Activated T-cell treated with anti-CD3 and anti-CD28 coated beads for 1 hour (primary cell): ENCODE data around the gene PRKCSH.
"Not testable (repeated sequence)": the region's sequence is repeated elsewhere in the genome, so short reads cannot be mapped to it uniquely, and the experiment has no call there.

Experiments used
- DNase-seq: peaks from one replicate; pipeline ENCODE4 v3.0.0-alpha.2; 2020; ENCODE audit warnings: low read depth

Gene PRKCSH

DNA sequence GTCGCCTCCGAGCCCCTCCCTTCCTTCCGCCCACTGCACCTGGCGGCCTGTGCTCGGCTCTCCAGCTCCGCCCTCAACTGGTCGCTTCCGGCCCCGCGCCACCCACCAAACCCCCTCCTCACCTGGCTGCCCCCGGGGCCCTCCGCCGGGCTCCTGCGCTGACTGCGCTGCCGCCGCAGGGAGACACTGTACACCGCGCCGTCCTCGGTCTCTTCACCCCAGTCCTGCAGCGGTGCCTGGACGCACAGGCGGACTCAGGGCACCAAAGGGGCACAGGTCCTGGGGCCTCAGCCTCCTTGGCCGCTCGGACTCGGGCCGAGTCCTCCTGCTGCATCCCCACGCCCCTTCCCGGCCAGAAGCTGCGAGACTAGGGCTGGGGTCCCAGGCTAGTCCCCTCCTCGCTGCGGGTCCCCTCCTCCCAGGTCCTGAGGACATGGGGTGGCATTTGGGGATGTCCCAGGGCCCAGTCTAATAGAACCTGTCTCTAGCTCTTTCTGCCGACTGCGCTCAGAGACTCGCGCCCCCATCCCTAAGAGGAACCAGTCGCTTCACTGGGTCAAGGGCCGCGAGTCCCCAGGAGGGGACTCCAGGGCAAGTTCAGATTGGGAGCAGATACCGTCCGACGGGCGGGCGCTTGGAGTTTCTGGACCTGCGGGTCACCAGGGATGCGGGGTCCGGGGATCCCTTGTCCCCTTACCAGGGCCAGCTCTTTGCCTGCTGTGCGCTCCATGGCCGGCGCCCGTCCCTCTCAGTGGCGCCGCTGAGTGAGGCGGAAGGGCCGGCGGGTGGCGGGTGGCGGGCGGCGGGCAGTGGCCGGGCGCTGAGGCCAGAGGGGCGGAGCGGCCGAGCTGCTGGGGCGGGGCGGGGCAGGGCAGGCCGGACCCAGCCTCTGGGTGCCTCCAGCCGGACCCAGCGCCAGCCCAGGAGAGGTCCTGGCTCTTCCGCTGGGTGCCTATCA is 16.6 kb upstream of the PRKCSH start, which contains the start of gene RGL3:
Gene RGL3, minus strand, starts transcription at position 766 of the 958 bp plus-strand sequence. Its CDS starts 36 bp downstream, at position 730.
- DNase-seq, result no peak

DNA sequence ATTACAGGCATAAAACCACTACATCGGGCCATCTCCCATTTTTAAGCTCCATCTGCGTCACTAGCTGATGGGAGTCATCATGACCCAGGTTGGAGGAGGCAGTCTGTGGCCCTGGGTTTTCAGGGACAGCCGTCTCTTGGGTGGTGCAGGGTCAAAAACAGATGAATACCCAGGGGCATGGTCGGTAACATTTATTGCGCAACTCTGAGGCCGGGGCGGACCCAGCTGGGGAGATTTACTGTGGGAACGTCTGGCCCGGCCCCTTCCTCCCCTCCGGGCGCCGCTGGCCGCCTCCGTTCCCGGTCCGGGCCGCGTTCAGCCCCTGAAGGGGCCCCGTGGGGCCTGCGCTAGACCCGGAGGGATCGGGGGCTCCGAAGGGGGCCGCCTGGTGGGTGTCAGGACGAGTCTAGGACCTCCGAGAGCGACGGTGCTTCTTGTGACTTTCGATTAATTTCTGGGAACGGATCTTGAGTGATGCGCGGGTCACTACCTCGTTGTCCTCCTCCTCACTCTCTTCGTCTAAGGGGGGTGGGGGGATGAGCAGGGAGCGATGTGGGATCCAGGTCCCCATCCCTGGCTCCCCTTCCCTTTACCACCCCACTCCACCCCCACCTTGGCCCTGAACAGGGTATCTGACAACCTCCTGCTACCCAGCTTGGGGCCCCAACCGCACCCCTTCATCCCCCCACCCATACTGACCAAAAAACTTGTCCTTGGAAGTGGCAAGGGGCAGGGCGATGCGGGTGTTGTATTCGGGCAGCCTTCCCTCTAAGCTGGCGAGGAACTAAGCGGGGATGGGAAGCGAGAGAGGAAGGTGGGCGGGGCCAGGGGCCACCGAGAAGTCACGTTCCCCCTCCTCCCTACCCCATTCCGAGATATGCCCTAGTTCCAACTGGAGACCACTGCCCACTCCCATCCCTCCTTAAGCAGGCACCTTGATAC is 14.7 kb upstream of the PRKCSH start:
- no peak for DNase-seq

DNA sequence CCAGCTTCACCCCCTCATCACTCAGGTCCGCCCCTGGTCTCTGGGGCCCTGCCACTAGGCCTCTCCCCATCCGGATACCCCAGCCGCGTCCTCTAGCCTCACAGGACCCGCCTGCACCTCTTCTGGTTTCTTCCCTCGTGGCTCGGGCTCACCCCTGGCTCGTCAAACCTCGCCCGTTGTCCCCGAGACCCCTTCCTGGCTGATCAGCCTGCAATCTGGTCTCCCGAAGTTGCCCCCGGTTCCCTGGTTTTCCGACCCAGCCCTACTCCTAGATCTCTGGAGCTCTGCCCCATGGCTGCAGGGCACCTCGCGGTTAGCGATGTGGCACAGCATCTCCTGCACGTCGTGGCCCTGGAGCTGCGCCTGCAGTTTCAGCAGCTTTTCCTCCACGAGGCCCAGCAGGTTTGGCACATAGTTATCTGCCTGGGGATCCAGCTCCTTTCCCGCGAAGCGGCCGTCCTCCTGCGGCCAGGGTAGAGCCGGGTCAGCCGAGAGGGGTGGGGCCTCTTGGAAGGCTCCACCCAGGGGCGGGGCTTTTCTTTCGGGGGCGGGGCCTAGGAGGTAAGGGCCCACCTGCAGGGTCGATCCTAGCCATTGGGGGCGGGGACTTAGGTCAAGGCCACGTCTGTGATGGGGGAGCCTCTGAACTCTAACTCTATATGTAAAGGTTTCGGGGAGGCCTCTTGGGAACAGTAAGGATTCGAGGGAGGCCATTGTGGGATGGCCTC is 13.9 kb upstream of the PRKCSH start:
- DNase-seq, result no peak

DNA sequence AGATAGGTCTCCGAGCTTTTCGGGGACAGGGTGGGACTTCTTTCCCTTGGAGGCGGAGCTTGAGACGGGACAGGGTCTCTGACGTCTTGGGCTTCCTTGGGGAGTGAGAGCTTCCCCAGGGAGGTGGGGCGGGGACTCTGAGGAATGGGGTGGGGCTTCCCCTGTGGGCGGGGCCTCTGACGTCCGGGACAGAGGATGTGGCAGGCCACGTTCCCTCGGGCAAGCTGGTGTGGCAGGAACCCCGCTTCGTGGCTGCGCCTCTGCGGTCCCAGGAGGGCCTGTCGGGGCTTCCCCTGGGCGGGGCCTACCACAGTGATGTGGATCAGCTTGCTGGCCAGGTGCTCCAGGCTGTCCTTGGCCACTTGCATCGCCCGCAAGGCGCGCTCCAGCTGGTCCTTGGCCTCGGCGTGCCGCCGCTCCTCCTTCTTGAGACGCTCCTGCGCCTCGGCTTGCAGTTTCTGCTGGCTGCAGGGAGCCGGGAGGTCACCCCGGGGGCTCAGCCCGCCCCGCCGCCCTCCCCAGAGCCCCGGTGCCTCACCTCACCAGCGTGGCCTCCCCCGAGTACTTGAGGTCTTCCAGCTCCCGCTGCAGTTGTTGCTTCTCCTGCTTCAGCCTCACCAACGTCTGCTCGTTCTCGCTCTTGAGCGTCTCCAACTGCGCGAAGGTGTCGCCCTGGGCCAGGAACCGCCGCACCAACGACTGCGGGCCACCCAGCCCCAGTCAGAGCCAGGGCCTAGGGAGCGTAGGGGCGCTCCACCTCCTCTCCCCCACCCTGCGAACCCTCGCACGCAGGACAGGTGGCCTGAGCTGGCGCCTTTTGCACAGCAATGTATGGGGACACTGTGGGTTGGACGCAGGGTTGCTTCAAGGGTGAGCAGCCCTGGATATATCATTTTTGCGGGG is 13.0 kb upstream of the PRKCSH start:
- peak; percentile 30 for DNase-seq

DNA sequence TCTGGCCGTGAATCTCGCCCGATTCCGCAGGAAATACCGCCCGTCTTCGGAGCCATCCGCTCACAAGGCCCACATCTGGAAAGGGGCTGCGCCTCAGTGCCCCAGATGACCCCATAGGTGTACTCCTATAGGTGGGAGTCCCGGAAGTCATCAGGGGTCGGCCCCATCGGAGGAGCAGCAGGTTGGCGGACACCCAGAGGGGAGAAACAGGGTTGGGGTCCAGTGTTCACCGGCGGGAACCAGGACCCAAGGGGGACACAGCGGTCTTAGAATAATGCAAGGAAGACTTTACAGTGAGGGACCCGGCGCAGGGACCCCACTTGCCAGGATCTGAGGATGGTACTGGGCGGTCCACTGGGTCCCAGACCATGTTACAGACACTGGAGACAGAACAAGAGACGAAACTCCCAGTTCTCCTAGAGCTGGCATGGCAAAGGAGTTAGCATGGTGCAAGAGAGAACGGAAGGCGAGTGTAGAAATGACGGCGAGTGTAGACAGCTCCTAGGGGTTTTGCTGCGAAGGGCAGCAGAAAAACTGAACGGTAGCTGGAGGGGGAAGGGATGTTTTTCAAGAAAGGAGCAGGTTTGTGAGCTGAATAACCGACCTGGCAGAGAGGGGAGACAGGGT is 12.2 kb upstream of the PRKCSH start:
- no peak for DNase-seq

DNA sequence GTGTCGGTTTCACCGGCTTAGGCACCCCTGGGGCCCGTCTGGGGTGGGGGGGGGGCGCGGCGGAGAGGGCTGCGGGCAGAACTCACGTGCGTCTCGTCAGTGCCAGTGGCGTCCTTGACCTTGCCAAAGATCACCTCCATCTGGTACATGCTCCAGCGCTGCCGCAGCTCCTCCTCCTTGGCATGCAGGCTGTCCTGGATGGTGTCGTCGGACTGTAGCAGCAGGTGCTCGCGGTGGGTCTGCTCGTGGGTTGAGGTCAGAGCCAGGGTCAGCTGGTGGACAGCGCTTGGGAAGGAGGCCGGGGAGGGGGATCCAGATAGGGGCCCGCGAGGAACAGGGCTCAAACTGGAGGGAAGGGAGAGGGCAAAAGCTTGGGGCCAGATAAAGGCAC is 11.6 kb upstream of the PRKCSH start:
- DNase-seq, result no peak

DNA sequence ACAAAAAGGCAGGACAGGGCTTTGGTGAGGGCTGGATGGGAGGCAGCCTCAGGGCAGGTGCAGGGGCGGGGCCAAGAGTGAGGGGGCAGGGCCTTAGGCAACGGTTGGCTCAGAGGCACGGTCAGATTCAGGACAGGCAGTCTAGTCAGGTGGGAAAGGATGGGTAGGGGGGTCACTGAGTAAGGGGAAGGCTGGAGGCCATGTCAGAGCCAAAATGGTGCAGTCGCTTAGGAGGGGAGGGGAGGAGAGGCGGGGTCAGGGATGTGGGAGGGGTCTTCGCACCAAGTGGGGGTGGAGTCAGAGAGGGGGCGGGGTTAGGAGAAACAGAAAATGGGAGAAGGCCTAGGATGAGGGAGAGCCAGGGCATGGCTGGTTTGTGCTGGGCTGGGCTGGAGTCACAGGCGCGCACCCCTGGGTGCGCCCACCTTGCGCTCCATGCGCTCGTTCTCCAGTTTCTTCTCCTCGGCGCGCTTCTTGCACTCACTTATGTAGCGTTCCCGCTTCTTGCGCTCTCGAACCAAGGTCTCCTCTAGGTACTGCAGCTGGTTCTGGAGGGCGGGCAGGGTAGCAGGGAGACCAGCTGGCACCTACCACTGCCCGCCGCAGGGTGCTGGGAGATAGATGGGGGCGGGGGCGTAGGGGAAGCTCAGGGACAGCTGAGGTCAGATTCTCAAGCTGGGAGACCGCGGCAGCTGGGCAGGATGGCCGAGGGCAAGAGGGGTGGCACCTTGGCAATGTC is 9.5 kb upstream of the PRKCSH start:
- DNase-seq, result no peak

DNA sequence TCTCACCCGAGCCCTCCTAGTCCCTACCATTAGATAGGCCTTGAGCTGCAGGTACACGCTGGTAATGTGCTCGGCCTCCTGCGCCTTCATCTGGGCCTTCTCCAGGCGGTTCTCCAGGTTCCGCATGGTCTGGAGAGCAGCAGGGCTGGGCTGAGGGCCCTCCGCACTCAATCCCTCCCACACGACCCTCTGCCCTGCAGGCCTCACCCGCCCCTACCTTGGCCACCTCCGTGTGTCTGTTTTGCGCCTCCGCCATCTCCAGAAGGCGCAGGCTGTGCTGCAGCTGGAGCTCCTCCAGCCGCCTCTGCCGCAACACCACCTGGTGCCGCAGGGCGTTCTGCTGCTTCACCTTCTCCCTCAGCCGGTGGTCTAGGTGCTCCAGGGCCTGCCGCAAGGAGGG is 8.8 kb upstream of the PRKCSH start:
- no peak for DNase-seq

GRCh38 chr19:11433526-11433925 is 1.9 kb upstream of the PRKCSH start:
- not testable (repeated sequence) for DNase-seq

- DNase-seq, result no peak
These were observed 755 bp upstream of the PRKCSH start for GRCh38 chr19:11434703-11435056.

DNA sequence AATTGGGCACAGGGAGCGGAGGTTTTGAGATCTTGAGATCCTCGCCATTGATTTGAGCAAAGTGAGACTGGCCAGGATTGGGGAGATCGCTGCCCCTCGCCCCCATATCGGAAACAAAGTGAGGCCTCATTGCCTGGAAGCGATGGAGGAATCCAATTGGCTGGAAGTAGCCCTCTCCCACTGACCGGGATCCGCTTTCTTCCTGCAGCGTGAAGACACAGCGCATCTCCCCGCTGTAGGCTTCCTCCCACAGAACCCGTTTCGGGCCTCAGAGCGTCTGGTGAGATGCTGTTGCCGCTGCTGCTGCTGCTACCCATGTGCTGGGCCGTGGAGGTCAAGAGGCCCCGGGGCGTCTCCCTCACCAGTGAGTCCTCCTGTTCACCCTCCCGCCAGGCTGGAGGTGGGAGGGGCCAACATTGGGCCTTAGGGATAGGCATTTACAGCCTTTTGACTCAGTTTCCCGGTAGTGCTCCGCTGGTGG is 438 bp downstream of the PRKCSH start:
- DNase-seq, result no peak

DNA sequence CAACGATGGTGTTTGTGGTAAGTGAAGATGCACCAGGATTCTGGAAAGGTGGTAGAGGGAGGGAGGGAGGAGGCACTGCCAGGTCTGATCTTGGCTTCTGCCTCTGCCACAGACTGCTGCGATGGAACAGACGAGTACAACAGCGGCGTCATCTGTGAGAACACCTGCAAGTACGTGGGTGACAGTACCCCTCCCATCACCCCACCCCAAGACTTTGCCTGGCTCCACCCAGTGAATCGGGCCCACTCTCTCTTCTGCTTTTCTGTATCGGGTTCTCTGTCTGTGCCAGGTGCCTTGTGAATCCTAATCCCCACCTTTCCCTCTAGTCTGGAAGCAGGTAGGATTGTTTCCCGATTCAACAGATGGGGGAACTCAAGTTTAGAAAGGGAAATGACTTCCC is 2.5 kb downstream of the PRKCSH start:
- no peak for DNase-seq

DNA sequence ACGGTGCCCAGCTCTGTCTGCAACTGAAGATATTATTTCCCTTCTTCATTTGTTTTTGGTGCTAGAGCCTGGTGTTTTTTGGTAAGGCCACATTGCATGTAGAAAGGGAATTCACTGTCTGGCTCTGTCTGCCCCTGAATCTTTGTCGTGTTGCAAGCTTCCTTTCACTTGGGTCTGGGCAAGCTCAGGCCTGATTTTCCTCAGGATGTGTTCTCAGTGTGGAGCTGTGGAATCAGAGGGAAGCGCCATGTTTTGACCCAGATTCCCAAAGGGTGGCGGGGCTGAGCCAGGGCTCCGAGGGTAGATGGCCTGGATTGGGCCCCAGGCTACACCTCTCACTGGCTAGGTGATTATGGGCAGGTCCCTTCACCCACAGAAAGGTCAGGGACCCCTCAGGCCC is 8.6 kb downstream of the PRKCSH start:
- DNase-seq, result no peak

DNA sequence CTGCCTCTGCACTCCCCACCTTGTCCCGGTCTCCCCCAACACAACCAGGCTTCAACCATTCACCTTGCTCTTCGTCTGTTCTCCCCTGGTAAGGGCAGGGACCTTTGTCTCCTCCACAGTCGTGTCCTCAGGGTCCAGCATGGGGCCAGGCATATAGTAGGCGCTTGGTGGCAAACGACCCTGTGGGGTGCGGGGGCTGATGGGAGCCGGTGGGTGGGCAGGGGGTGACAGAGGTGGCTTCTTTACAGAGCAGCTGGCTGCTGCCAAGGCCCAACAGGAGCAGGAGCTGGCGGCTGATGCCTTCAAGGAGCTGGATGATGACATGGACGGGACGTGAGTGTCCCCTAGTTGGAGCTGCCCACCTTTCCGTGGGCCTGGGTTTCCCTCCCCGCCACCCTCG is 9.7 kb downstream of the PRKCSH start:
- no peak for DNase-seq

GRCh38 chr19:11446271-11446651 is 10.8 kb downstream of the PRKCSH start:
- no peak for DNase-seq

GRCh38 chr19:11446652-11447301 is 11.3 kb downstream of the PRKCSH start:
- peak; percentile 54 for DNase-seq

DNA sequence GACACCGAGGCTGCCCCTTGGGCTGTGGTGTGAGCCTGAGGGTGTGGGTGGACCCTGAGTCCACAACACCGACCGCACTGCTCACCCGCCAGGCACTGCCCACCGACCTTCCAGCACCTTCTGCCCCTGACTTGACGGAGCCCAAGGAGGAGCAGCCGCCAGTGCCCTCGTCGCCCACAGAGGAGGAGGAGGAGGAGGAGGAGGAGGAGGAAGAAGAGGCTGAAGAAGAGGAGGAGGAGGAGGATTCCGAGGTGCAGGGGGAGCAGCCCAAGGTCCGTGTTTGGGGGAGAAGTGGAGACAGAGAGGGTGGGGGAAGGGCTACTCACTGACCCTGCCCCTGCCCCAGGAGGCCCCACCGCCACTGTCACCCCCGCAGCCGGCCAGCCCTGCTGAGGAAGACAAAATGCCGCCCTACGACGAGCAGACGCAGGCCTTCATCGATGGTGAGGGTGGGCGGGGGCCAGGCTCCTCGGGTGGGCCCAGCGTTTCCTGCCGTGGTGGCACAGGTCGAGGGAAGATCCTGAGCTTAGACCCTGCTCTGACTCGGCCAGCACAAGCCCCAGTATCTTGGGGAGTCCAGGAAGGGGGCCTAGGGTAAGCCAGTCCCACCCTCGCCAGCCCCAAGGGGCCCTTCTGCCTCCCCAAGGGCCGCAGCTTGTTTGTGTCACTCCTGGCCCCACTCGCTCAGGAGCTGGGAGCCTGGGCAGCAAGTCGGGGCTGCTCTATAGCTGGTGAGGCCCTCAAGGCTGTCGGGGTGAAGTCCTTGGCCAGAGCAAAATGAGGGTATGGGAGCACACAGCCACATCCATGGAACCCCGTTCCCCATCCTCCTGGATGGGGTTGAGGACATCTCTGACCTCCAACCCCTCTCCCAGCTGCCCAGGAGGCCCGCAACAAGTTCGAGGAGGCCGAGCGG is 12.2 kb downstream of the PRKCSH start:
- no peak for DNase-seq

GRCh38 chr19:11448410-11448809 is 13.0 kb downstream of the PRKCSH start:
- no peak for DNase-seq
